RCC 7860 (cell line): ENCODE data around the gene LCP1.

Experiments used
- DNase-seq: peaks from one replicate; pipeline ENCODE4 v3.0.0-alpha.2; 2015; ENCODE audit warnings: low spot score
- FAIRE-seq: peaks from 2 replicates; lab custom pipeline; 2012; peaks lifted over from hg19 to GRCh38; lab: Jason Lieb, UNC

Gene LCP1

DNA sequence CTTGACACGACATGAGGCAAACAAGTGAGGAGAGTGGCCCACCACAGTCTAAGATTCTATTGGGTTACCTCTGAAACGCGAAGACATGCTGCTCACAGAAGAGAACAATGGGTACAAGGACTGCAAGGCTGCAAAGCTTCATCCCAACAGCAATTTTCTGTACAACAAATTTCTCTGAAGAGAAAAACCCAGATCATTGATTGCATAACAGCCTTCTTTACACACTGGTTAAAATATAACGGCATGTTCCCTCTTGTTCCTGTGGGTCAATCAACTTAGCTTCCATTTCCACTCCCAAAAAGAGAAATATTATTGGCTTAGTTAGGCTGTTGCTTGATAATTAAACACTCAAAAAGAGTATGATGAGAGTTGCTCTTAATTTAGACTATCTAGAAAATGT is 77.1 kb downstream of the LCP1 start, which contains the start of gene CPB2:
Gene CPB2 (minus strand): TSS at position 166 of the 400 bp plus-strand sequence. CDS start 24 bp downstream, at position 142.
- FAIRE-seq = no peak
- no peak for DNase-seq

DNA sequence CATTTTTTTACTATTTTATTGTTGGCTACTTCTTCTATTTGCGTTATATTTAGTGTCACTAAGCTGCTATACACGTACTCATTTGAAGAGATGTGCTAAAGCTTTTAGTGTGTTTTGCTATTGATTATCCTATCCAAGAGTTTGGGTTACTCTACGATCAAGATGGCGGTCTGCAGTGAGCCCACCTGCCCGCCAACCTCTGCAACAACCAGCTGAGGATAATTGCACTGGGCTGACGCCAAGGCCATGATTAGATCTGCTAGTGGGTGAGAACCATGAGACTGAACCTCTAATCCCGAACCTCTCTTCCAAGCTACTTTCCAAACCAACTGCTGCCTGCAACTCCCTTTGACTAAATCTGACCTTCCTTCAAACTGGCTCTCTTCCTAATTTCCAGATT is 78.9 kb downstream of the LCP1 start:
- DNase-seq (no peak), FAIRE-seq (no peak)

DNA sequence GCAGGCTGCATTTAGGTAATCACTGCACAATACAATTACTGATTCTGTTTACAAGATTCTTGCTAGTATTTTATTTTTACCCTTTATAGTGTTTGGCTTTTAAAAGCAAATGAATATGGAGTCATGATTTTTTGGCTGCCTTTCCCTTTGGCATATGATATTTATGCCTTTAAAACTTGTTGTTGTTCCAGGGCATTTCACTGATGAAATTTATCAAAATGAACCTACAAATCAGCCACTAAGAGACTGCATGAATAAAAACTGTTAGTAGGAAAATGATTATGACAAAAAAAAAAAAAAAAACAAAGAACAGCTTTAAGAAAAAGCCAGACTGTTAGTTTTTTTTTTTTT is 79.7 kb downstream of the LCP1 start:
- DNase-seq = no peak
- FAIRE-seq = no peak

- FAIRE-seq (no peak), DNase-seq (no peak)
Observed at GRCh38 chr13:46101484-46102254, 80.3 kb downstream of the LCP1 start.

DNA sequence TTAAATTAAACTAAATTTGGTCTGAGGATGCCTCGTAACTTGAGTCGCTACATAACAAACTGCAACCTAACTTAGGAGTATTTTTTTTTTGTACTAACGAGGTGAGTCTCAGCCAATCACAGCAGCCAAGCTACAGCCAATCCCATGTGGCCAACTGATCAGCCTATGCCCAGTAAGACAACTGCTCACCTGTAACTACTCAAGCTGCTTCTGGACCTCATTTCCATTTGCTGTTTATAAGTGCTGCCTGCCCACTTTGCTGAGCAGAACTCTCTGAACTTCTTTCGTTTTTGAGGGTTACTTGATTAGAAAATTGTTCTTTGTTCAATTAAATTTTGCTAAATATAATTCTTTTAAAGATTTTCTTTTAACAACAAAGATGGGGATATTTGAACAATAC is 81.0 kb downstream of the LCP1 start:
- FAIRE-seq (no peak), DNase-seq (no peak)

DNA sequence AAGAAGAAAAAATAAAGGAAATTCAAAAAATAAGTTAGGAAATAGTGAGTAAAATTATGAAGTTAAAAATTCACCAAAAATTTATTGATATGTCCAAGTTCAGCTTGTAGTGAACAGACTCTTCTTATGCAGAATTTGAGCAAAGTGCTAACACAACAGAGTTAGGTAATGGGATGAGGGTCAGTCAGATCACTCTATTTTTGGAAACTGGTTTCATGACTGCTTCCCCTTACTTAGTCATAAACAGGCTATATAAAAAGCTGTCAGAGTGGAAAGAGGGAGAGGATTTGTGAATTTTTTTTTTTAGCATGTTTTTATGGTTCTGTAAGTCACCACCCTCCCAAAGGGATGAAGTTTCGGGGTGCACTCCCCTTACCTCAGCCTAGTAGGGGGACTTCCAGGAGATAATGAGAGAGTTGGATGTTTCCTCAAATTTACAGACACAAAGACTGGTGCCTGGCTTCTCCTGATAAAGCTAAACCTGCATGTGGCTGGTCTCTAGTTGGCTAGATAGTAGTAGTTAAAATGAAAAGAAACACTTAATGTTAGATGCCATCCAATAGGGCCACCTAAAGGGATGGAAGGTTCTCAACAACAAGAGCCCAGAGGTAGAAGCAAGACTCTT is 81.7 kb downstream of the LCP1 start:
- FAIRE-seq (no peak), DNase-seq (no peak)

DNA sequence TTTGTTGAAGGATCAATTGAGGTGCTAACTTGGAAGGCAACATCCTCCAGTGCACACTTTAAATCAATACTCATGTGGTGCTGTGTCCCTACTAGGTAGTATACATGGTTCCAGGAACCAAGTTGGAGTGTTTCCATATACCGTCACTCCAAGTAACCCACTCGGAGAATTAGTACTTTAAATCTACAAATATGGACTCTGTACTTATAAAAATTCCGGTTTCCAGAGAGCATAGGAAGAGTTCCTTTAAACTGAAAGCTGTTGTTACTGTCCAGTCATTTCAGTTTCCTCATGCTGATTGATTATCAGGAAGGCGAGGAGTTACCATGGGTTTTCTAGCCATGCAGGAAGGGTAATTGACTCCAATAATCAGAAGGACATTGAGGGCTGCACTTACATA is 84.3 kb downstream of the LCP1 start:
- FAIRE-seq = no peak
- DNase-seq = no peak

DNA sequence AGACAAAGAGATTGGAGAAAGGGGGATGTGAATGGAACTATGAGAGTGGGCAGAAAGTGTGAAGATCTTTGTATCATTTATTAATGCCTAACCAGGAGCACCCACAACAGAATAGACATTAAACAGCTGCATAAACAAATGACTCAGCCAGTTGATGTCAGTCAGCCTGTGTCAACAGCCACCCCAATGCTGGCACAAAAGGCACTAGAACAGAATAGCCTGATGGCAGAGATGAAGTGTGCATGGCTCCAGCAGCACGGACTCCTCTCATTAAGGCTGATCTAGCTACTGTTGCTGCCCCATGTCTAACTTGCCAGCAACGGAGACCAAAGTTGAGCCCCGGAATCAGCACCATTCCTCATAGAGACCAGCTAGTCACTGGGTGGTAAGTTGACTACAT is 85.0 kb downstream of the LCP1 start:
- FAIRE-seq (no peak), DNase-seq (no peak)

DNA sequence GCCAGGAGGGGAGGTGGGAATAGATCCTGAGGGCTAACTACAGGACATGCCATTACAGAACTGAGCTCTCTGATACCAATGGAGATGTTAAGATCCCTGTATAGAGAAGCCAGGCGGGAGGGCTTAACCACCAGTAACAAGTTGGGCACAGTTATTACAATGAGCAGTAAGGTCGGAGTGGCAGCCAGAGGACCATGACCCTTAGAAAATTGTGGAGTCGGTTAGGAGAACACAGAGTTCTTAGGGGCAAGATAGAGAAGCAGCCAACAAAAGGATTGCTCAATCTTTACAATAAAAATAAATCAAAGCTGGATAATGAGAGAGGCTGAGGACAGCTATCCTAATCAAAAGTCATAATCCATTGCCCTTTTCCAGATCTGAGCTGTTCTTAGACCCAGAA is 87.5 kb downstream of the LCP1 start:
- no peak for FAIRE-seq
- DNase-seq = no peak

GRCh38 chr13:46088821-46089562 is 93.0 kb downstream of the LCP1 start:
- DNase-seq = no peak
- no peak for FAIRE-seq

- FAIRE-seq (no peak), DNase-seq (no peak)
Observed at GRCh38 chr13:46087481-46087880, 94.5 kb downstream of the LCP1 start.

GRCh38 chr13:46086985-46087384 is 95.0 kb downstream of the LCP1 start:
- no peak for FAIRE-seq

DNA sequence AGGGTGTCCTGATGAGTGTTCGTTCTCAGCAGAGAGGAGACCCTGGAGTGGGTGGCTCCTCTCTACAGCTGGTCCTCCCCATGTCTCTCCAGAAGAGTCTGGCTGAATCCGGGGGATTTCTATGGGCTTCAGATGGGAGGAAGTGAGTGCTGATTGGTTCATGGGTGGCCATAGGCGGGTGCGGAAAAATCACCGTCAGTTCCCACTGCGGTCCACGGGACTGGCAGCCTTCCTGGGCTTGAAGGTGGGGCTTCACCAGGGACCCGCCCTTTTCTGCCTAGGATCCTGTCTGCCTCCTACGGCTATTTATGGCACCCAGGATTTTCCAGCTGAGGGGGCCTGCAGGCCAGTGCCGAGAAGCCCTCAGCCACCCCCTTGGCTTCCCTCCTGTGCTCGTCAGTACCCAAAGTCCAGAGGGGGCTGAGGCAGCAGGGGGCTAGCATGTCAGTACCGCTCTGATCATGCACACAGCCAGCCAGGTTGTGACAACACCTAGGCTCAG is 95.5 kb downstream of the LCP1 start:
- no peak for DNase-seq
- no peak for FAIRE-seq

More at GRCh38 chr13:46086985-46087384, 95.0 kb downstream of the LCP1 start:
- DNase-seq = no peak

GRCh38 chr13:46085737-46086136 is 96.2 kb downstream of the LCP1 start:
- no peak for DNase-seq
- FAIRE-seq = no peak

DNA sequence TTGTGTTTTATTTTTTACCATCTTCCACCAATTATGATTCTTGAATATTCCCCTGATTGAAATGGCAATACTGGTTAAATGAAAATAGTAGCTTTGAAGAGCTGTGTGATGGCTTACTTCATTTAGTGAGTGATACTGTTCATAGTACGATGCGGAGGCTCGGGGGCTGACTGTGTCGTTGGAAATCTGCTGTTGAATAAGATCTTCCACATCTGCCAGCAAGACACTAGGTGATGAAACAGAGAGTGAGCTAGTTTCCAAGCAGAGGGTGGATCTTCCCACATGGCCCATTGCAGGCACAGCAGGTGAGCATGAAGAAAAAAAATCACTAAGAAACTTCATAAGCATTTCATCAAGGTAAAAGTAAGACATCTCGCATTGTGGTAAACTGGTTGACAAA is 99.7 kb downstream of the LCP1 start:
- FAIRE-seq = no peak
- DNase-seq = no peak

- no peak for FAIRE-seq
- DNase-seq = no peak
Observed at GRCh38 chr13:46079770-46080169, 102.2 kb downstream of the LCP1 start.

- DNase-seq (no peak), FAIRE-seq (no peak)
Observed at GRCh38 chr13:46077265-46077664, 104.7 kb downstream of the LCP1 start.

DNA sequence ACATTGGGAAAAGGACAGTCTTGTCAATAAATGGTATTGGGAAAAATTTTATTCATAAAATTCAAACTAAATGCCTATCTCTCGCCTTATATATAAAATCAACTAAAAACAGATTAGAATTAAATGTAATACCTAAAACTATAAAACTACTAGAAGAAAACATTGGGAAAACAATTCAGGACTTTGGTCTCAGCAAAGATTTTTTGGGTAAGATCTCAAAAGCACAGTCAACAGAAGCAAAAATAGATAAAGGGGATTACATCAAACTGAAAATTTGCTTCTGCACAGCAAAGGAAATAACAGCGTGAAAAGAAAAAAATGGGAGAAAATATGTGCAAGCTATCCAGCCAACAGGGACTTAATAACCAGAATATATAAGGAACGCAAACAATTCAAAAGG is 105.2 kb downstream of the LCP1 start:
- no peak for DNase-seq
- FAIRE-seq = no peak
